HG03432 (cell line): ENCODE results near the gene FZD1.

Source experiments
- ATAC-seq: cut with Tn5 transposase; IDR thresholded peaks from one replicate; pipeline ENCODE4 v1.9.1; 2021; ENCODE audit warnings: mild to moderate bottlenecking, moderate library complexity; ENCODE audit not compliant: unreplicated experiment

Gene FZD1

DNA sequence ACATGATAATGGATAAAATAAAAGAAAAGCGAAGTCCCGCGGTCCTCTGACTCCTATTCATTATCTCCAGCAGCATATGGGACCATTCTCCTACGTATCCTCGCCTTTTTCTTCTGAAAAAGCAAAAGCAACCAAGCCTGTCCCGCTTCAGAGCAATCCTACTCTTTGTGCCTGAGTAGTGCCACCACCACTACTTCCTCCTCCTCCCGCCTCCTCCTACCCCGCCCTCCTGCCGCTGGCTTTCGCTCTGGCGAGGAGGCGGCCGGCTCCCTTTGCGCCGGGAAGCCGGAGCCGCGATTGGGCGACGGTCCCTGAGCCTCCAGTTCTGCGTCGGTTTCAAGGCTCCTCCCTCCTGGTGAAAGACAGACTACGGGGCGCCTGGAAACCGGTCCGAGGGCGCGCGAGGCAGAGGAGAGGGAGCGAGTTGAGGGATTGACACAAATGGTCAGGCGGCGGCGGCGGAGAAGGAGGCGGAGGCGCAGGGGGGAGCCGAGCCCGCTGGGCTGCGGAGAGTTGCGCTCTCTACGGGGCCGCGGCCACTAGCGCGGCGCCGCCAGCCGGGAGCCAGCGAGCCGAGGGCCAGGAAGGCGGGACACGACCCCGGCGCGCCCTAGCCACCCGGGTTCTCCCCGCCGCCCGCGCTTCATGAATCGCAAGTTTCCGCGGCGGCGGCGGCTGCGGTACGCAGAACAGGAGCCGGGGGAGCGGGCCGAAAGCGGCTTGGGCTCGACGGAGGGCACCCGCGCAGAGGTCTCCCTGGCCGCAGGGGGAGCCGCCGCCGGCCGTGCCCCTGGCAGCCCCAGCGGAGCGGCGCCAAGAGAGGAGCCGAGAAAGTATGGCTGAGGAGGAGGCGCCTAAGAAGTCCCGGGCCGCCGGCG is at the start of gene FZD1:
Gene FZD1 (plus strand): TSS at position 388 of the 878 bp plus-strand sequence. CDS start 448 bp downstream, at position 836.
- ATAC-seq, result peak; percentile 91

GRCh38 chr7:91226411-91226810 is 37.8 kb upstream of the FZD1 start:
- ATAC-seq, result no peak

- ATAC-seq, result no peak
Measured at GRCh38 chr7:91228327-91228726, 35.9 kb upstream of the FZD1 start.

- ATAC-seq, result no peak
Measured at GRCh38 chr7:91228927-91229558, 35.2 kb upstream of the FZD1 start.

DNA sequence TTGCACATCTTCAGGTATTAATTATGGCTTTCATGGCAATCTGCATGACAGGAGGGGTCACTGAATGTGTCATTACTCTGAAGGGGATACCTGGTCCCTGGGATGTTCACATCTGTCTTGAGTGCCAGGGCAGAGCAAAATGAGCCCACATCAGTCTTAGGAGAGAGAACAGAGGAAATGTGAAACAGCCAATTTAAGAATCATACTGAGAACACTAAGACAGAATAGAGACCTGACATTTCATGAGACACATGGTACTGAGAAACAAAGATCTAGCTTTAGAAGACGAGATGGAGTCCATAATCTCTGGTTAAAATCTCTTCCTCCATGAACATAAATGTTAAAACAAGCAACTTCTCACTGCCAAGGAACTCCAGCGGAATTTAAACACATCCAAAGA is 34.1 kb upstream of the FZD1 start:
- ATAC-seq, result no peak

DNA sequence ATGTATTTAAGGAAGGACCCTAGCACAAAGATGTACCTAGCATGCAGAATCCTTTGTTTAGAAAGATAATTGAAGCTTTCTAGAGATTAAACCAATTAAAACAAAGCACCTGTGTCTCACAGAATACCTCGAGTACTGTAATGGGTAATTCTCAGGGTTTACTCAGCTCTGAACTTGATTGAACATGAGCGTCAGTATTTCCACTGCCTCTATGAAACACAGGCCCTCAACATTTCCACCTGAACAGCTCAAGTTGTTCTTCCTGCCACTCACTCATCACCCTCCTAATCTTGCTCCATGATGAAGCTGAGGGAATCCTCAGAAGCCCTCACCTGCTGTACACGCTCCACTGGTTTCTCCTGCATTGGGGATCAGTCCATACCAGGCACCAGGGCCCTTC is 33.7 kb upstream of the FZD1 start:
- no peak for ATAC-seq

- ATAC-seq, result no peak
Measured at GRCh38 chr7:91233212-91233611, 31.0 kb upstream of the FZD1 start.

DNA sequence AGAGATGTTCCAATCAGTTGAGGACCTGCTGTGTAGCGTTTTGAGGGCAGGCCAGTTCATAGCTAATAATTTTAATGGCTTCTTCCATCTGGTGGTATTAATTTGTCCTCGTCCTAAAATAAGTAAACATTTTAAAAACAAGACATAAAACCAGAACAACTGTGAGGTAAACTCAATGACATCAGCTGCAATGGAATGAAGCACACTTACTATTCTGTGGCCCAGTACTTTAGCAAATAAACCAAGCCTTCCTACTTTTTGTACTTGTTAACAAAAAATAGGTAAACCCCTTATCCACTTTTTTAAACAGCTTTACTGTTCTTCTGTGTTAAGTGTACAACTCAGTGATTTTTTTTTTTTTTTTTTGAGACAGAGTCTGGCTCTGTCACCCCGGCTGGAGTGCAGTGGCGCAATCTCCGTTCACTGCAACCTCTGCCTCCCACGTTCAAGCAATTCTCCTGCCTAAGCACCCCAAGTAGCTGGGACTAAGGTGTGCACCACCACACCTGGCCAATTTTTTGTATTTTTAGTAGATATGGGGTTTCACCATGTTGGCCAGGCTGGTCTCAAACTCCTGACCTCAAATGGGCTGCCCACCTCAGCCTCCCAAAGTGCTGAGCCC is 28.9 kb upstream of the FZD1 start:
- no peak for ATAC-seq

- ATAC-seq, result no peak
Measured at GRCh38 chr7:91239171-91239604, 25.0 kb upstream of the FZD1 start.

DNA sequence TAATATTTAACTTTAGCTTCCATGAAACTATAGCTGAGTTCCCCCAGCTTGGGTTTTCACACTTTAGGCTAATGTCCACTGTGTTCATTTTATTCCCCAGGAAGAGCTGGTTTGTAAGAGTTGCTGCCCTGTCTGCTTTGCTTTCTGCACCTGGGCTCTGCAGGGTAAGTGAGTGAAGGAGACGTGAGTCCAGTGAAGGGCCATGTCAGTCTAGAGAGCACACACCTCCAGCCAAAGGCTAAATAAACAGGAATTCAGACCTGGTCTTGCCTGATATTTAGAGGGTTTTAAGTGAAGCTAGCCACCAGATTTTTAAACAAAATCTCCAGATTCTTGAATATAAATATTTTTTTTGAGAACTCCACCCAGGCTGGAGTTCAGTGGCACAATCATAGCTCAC is 24.5 kb upstream of the FZD1 start:
- ATAC-seq, result no peak

DNA sequence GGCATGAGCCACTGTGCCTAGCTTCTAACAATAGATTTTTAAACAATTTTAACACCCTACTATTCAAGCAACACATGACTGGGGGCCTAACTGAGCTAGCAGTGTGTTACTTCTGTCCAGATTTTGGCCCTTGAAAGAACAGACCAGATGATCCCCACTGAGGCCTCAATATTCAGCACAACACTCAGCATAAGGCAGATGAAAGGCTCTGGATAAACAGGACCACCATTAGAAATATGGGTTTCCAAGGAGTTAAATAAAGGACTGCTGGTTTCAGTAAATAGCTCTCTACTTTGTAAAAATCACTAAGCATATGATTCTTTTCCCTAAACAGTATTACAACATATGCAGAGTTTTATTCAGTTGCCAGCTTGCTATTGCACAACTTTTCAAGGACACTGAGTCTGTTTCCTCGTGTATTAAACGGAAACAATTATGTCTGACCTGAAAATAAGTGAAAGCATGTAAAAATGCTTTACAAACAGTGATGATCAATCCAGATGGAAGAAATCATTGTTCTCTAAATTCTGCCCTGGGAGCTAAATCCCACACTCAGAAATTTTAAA is 23.8 kb upstream of the FZD1 start:
- ATAC-seq, result no peak

GRCh38 chr7:91242097-91242844 is 22.0 kb upstream of the FZD1 start:
- ATAC-seq, result no peak

DNA sequence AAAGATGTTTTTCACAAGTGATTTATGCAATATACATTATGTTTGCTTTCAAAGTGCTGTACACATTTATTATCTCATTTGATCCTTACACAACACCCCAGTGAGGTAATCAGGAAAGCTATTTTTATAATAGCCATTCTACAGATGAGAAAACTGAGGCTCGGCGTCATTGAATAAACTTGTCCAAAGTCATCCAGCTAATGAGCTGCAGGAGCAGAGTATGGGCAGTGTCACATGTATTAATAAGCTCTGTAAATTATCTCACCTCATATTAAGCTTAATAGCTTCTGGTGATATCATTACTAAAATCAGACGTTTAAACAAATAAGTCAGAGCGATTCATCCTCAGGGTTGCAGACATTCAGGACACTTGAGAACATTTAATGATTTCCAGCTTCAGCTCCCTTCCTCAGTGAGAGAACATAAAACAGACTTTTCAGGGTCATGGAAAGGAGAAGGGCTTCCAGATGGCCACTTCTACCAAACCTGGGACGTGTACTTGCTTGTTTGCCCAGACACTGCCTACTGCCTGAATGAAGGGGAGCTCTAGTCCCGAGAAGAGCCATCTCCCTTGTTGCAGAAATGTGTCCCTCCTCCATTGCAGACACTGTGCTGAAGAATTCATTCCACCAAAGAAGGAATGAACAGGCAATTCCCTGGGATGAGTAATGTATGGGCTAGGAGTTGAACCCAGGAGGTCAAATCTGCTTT is 20.5 kb upstream of the FZD1 start:
- ATAC-seq, result no peak

DNA sequence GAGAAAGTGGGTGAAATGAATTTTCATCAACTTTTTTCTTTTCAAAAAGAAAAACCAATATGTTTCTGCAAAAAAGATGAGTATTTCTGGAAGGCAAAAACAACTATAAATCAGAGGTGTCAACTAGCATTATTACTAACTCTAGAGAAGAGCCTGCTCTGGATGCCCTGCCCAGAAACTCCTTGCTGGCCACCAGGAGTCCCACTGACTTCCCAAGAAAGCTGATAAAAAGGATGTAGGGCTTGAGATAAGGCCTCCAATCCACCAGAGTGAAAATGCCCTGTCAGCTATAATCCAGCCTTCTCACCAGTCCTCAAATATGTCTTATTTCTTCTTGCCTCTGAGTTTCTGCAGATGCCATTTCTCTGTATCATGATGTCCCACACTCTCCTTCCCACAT is 16.7 kb upstream of the FZD1 start:
- ATAC-seq, result no peak

DNA sequence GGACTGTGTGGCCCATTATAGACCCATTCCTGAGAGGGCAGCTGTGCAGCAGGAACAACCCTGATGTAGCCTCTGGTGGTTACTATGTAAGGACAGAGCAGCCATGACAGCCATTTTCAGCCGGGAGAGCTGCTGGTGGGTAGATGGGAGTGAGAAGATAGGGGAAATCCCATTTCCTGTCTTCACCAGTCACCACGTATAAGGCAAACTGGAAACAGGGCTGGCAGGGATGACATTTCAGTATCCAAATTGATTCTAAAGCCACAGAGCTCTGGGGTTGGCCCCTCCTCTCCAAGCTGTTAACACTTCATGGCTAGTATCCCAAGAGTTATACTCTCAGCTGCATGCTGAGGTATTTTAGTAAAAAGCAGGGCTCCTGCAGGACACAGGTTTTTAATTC is 15.2 kb upstream of the FZD1 start:
- no peak for ATAC-seq

DNA sequence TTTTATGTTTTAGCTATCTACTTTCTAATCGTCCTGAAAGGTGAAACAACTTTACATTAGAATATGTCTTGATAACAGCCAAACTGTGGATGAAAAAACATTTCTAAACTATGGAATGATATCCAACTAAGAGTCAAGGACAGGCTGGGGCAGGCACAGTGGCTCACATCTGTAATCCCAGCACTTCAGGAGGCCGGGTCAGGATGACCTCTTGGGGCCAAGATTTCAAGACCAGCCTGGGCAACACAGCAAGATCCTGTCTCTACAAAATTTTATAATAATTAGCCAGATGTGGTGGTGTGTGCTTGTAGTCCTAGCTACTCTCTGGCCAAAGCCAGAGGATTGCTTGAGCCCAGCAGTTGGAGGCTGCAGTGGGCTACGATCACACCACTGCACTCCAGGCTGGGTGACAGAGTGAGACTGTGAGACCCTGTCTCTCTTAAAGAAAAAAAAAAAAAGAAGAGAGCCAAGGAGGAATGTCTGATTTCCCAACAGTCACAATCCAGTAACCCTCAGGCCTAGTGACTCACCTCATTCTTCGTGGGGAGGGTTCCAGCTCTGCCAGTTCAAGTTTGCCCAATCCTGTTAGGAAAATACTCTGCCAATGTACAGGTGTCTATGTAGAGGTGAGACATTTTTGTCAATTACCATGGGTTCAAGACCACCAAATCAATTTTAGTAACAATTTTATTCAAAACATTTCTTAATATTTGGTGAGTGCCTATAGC is 14.6 kb upstream of the FZD1 start:
- ATAC-seq, result no peak

GRCh38 chr7:91250706-91251105 is 13.5 kb upstream of the FZD1 start:
- ATAC-seq, result no peak

DNA sequence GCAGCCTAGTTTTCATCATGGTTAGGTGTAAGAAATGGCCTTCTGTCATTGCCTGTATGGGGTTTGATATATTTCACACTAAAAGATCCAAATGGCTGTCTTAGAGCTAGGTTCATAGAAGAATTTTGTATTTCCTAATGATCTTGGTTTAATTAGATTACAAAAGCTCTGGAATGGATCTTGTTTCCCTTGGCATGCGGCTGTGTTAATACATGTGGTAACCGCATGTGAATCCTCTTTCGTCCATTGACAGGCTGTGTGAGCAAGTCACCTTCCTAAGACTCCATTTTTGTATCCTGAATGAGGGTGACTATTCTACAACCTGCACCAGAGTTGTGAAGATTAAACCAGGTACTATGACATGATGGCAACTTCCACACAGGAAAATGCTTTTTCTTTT is 12.4 kb upstream of the FZD1 start:
- ATAC-seq, result no peak

DNA sequence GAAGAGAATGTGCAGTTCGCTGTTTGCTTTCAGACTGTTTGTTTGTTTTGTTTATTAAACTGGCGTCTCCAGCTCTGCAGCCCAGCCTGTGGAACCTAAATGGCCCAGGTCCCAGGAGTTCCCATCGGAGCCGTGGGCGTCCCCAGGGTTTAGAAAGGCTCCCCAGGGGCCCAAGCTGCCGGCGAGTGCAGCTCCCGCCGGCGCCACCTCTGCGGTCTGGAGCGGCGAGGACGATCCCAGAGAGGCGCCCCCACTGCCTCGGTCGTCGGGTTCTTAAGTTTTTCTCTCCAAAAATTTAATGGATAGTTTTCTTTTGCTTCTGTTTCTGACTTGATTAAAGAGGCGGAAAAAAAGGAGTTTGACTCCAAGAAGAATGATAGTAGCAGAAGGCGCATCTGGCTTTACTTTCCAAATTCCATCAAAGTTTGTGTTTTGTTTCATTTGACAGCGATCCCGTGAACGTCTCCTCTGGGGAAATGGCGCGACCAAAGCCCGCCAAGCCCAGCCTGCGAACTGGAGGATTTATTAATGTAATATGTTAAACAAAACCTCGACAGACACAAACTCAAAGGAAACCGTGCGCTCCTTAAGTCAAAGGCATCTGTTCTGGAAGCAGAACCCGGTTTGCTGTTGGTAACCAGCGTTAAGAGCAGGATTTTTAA is 718 bp upstream of the FZD1 start:
- ATAC-seq, result no peak
